ENCODE results near the gene ESYT1. TPM values are rescaled to one million over a fixed set of nuclear protein-coding genes. Genes with fewer than 3 reads are reported as not detected.
A peak's percentile ranks its signal among the peaks of the same experiment; 100 is the strongest.

ESYT1 gene
- total and polyA plus RNA-seq, 2 donors (not counting 1 experiment from before 2014, with no cell fraction given) = 182 to 446 TPM

- DNase-seq (ENCODE audit: low read depth in 2 of 2) = no peak
- no peak overlapping the region for H3K27ac ChIP-seq (ENCODE audit: insufficient read depth, low read length)
- peaks cover 5% of the 10 kb centered on the region for H3K4me1 ChIP-seq (ENCODE audit: control insufficient read depth, extremely low read depth, insufficient read depth, low read length)
- H3K4me3 ChIP-seq (replicated peaks in 1 of 4; ENCODE audit: control extremely low read depth in 1 of 4, insufficient read depth in 1 of 4, low read depth in 3 of 4, low read length in 4 of 4) = no peak overlapping the region
- no peaks in the 10 kb centered on the region for H3K27me3 ChIP-seq (ENCODE audit: control insufficient read depth, insufficient read depth, low read length)
- H3K9ac ChIP-seq (ENCODE audit: insufficient read depth, low read length) = no peak overlapping the region
- H3K36me3 ChIP-seq (ENCODE audit: control insufficient read depth, insufficient read depth, low read length) = peaks cover 17% of the 10 kb centered on the region
- H2AFZ ChIP-seq (ENCODE audit: low read length) = no peak overlapping the region
- TF ChIP-seq EZH2 (IDR thresholded peaks at IDR 0.05; ENCODE audit: low read length, missing control alignments) (no peak), CTCF (conservative IDR thresholded peaks at IDR 0.05 in 1 of 2, IDR thresholded peaks at IDR 0.05 in 1 of 2; ENCODE audit: low read depth in 1 of 2, low read length in 2 of 2) (no peak)
- H3K79me2 ChIP-seq (ENCODE audit: control insufficient read depth, insufficient read depth, low read length) = peaks cover 19% of the 10 kb centered on the region
- H3K9me3 ChIP-seq (ENCODE audit: control insufficient read depth, insufficient read depth, low read depth, low read length) = no peaks in the 10 kb centered on the region
- H4K20me1 ChIP-seq (ENCODE audit: control insufficient read depth, extremely low read depth, insufficient read depth, low read length) = no peaks in the 10 kb centered on the region
- H3K4me2 ChIP-seq (ENCODE audit: extremely low read depth, insufficient read depth, low read length) = no peak overlapping the region
Measured at GRCh38 chr12:56110571-56110970, 17.5 kb upstream of the ESYT1 start.

DNA sequence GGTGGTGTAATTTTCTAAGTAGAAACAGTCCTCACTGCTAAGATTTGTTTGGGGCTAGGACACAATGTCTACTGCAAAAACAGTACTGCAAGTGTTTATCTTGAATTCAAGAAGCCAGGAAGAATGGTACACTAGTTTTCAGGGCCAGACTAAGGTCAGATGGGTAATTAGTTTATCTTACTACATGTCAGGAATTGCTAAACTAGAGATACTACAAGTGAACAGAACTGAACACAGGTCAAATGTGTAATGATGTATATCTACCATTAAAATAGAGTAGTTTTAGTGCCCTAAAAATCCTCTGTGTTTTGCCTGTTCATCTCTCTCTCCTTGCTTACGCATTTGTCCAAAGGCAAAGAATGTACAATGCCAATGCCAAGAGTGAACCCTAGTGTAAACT, 14.0 kb upstream of the ESYT1 start:
- Histone ChIP-seq H3K9me3 (ENCODE audit: control insufficient read depth, insufficient read depth, low read depth, low read length) (no peaks in the 10 kb centered on the region), H4K20me1 (ENCODE audit: control insufficient read depth, extremely low read depth, insufficient read depth, low read length) (no peaks in the 10 kb centered on the region), H3K4me3 (replicated peaks in 1 of 4; ENCODE audit: control extremely low read depth in 1 of 4, insufficient read depth in 1 of 4, low read depth in 3 of 4, low read length in 4 of 4) (no peak overlapping the region), H3K9ac (ENCODE audit: insufficient read depth, low read length) (no peak overlapping the region), H3K27ac (ENCODE audit: insufficient read depth, low read length) (no peak overlapping the region), H3K79me2 (ENCODE audit: control insufficient read depth, insufficient read depth, low read length) (peaks cover 12% of the 10 kb centered on the region), H3K4me2 (ENCODE audit: extremely low read depth, insufficient read depth, low read length) (no peak overlapping the region), H3K4me1 (ENCODE audit: control insufficient read depth, extremely low read depth, insufficient read depth, low read length) (peaks cover 5% of the 10 kb centered on the region), H3K27me3 (ENCODE audit: control insufficient read depth, insufficient read depth, low read length) (no peaks in the 10 kb centered on the region), H2AFZ (ENCODE audit: low read length) (no peak overlapping the region), H3K36me3 (ENCODE audit: control insufficient read depth, insufficient read depth, low read length) (peaks cover 10% of the 10 kb centered on the region)
- no peak for TF ChIP-seq EZH2 (IDR thresholded peaks at IDR 0.05; ENCODE audit: low read length, missing control alignments)
- no peak for TF ChIP-seq CTCF (conservative IDR thresholded peaks at IDR 0.05 in 1 of 2, IDR thresholded peaks at IDR 0.05 in 1 of 2; ENCODE audit: low read depth in 1 of 2, low read length in 2 of 2)
- DNase-seq (ENCODE audit: low read depth in 2 of 2) = no peak

GRCh38 chr12:56115329-56115728, 12.7 kb upstream of the ESYT1 start:
- Histone ChIP-seq H4K20me1 (ENCODE audit: control insufficient read depth, extremely low read depth, insufficient read depth, low read length) (no peaks in the 10 kb centered on the region), H3K4me3 (replicated peaks in 1 of 4; ENCODE audit: control extremely low read depth in 1 of 4, insufficient read depth in 1 of 4, low read depth in 3 of 4, low read length in 4 of 4) (peak overlapping the region in 3 of 4 experiments; percentile 56 to 98 (median 78)), H3K9ac (ENCODE audit: insufficient read depth, low read length) (peak overlapping the region; percentile 59), H3K9me3 (ENCODE audit: control insufficient read depth, insufficient read depth, low read depth, low read length) (no peaks in the 10 kb centered on the region), H3K36me3 (ENCODE audit: control insufficient read depth, insufficient read depth, low read length) (peaks cover 9% of the 10 kb centered on the region), H2AFZ (ENCODE audit: low read length) (no peak overlapping the region), H3K4me1 (ENCODE audit: control insufficient read depth, extremely low read depth, insufficient read depth, low read length) (peaks cover 16% of the 10 kb centered on the region), H3K4me2 (ENCODE audit: extremely low read depth, insufficient read depth, low read length) (peak overlapping the region; percentile 79), H3K27me3 (ENCODE audit: control insufficient read depth, insufficient read depth, low read length) (no peaks in the 10 kb centered on the region), H3K27ac (ENCODE audit: insufficient read depth, low read length) (peak overlapping the region; percentile 91), H3K79me2 (ENCODE audit: control insufficient read depth, insufficient read depth, low read length) (peaks cover 14% of the 10 kb centered on the region)
- TF ChIP-seq EZH2 (IDR thresholded peaks at IDR 0.05; ENCODE audit: low read length, missing control alignments) = no peak
- no peak for TF ChIP-seq CTCF (conservative IDR thresholded peaks at IDR 0.05 in 1 of 2, IDR thresholded peaks at IDR 0.05 in 1 of 2; ENCODE audit: low read depth in 1 of 2, low read length in 2 of 2)
- peak; percentile 20 to 47 for DNase-seq (ENCODE audit: low read depth in 2 of 2)

Measured in fibroblast of lung (primary cell).